ENCODE measurements around the gene NSUN2.
"Not testable (repeated sequence)": the region's sequence is repeated elsewhere in the genome, so short reads cannot be mapped to it uniquely, and the experiment has no call there.

Gene NSUN2

GRCh38 chr5:6632888-6633468 lies at the start of gene NSUN2, which contains the start of gene SRD5A1:
TSS of gene NSUN2 (minus strand) at chr5:6633044. CDS start at chr5:6632979, 65 bp downstream.
TSS of gene SRD5A1 (plus strand) at chr5:6633440. CDS start at chr5:6633577, 137 bp downstream.
- peak within 1 kb of the TSS; percentile 80 for H3K27ac ChIP-seq
- peak; percentile 64 for DNase-seq (ENCODE audit: low read depth, low spot score)

- no peak for DNase-seq (ENCODE audit: low read depth, low spot score)
- H3K27ac ChIP-seq, result no peak overlapping the region
Observed at GRCh38 chr5:6682239-6682638, 49.4 kb upstream of the NSUN2 start.

GRCh38 chr5:6681682-6682081 lies 48.8 kb upstream of the NSUN2 start:
- no peak overlapping the region for H3K27ac ChIP-seq
- no peak for DNase-seq (ENCODE audit: low read depth, low spot score)

- DNase-seq (ENCODE audit: low read depth, low spot score), result no peak
- H3K27ac ChIP-seq, result no peak overlapping the region
Observed at GRCh38 chr5:6680922-6681321, 48.1 kb upstream of the NSUN2 start.

- no peak overlapping the region for H3K27ac ChIP-seq
- no peak for DNase-seq (ENCODE audit: low read depth, low spot score)
Observed at GRCh38 chr5:6678385-6678784, 45.5 kb upstream of the NSUN2 start.

GRCh38 chr5:6676702-6677101 lies 43.9 kb upstream of the NSUN2 start:
- peak; percentile 16 for DNase-seq (ENCODE audit: low read depth, low spot score)
- H3K27ac ChIP-seq, result no peak overlapping the region

GRCh38 chr5:6675784-6676491 lies 43.1 kb upstream of the NSUN2 start:
- H3K27ac ChIP-seq, result no peak overlapping the region
- DNase-seq (ENCODE audit: low read depth, low spot score), result no peak

- DNase-seq (ENCODE audit: low read depth, low spot score), result no peak
- no peak overlapping the region for H3K27ac ChIP-seq
Observed at GRCh38 chr5:6674886-6675285, 42.0 kb upstream of the NSUN2 start.

GRCh38 chr5:6674421-6674820 lies 41.6 kb upstream of the NSUN2 start:
- DNase-seq (ENCODE audit: low read depth, low spot score), result no peak
- H3K27ac ChIP-seq, result no peak overlapping the region

GRCh38 chr5:6673963-6674362 lies 41.1 kb upstream of the NSUN2 start:
- no peak for DNase-seq (ENCODE audit: low read depth, low spot score)
- no peak overlapping the region for H3K27ac ChIP-seq

- H3K27ac ChIP-seq, result no peak overlapping the region
- DNase-seq (ENCODE audit: low read depth, low spot score), result no peak
Observed at GRCh38 chr5:6673031-6673430, 40.2 kb upstream of the NSUN2 start.

GRCh38 chr5:6668717-6669116 lies 35.9 kb upstream of the NSUN2 start:
- not testable (repeated sequence) for H3K27ac ChIP-seq; DNase-seq (ENCODE audit: low read depth, low spot score)

- H3K27ac ChIP-seq, result no peak overlapping the region
- no peak for DNase-seq (ENCODE audit: low read depth, low spot score)
Observed at GRCh38 chr5:6667648-6668047, 34.8 kb upstream of the NSUN2 start.

- no peak for DNase-seq (ENCODE audit: low read depth, low spot score)
- H3K27ac ChIP-seq, result no peak overlapping the region
Observed at GRCh38 chr5:6666762-6667161, 33.9 kb upstream of the NSUN2 start.

- no peak for DNase-seq (ENCODE audit: low read depth, low spot score)
- no peak overlapping the region for H3K27ac ChIP-seq
Observed at GRCh38 chr5:6660688-6661087, 27.8 kb upstream of the NSUN2 start.

GRCh38 chr5:6659941-6660684 lies 27.3 kb upstream of the NSUN2 start:
- no peak for DNase-seq (ENCODE audit: low read depth, low spot score)
- H3K27ac ChIP-seq, result no peak overlapping the region

- DNase-seq (ENCODE audit: low read depth, low spot score), result no peak
Observed at GRCh38 chr5:6656680-6657079, 23.8 kb upstream of the NSUN2 start.

GRCh38 chr5:6655432-6655831 lies 22.6 kb upstream of the NSUN2 start:
- no peak overlapping the region for H3K27ac ChIP-seq
- DNase-seq (ENCODE audit: low read depth, low spot score), result no peak

More at GRCh38 chr5:6656680-6657079, 23.8 kb upstream of the NSUN2 start:
- H3K27ac ChIP-seq, result no peak overlapping the region

- no peak for DNase-seq (ENCODE audit: low read depth, low spot score)
- H3K27ac ChIP-seq, result no peak overlapping the region
Observed at GRCh38 chr5:6652025-6652424, 19.2 kb upstream of the NSUN2 start.

- DNase-seq (ENCODE audit: low read depth, low spot score), result no peak
- H3K27ac ChIP-seq, result no peak overlapping the region
Observed at GRCh38 chr5:6649681-6650080, 16.8 kb upstream of the NSUN2 start.

- no peak for DNase-seq (ENCODE audit: low read depth, low spot score)
- H3K27ac ChIP-seq, result no peak overlapping the region
Observed at GRCh38 chr5:6649186-6649585, 16.3 kb upstream of the NSUN2 start.

All from epithelial cell of prostate (primary cell).